Heart left ventricle (tissue), 16 donors: Measurements from ENCODE around the gene SCCPDH. TPM values are rescaled to one million over a fixed set of nuclear protein-coding genes. Genes with fewer than 3 reads are reported as not detected.

ENCODE experiments used
- ATAC-seq, 4 donors: fragments of 200-7000 bp; cut with Tn5 transposase; one replicate each; pipeline ENCODE4 v1.9.1; 2020 to 2022; ENCODE audit warnings: moderate library complexity in 4 of 4, mild to moderate bottlenecking in 3 of 4, moderate number of reproducible peaks in 1 of 4
- DNase-seq, 5 donors: peaks; one replicate each; pipeline ENCODE4 v3.0.0-alpha.2; 2020
- H3K27ac ChIP-seq, 12 donors: fragments of 200-600 bp; sonication (generic) in 4 of 12; one replicate each; pipeline versions ENCODE4 v1.5.0 to v1.8.0; 2016 to 2022; ENCODE audit warnings: mild to moderate bottlenecking in 2 of 12
- H3K27me3 ChIP-seq, 9 donors: fragments of 200-600 bp; sonication (generic) in 2 of 9; one replicate each; pipeline versions ENCODE4 v1.5.1 to v1.8.0; 2016 to 2022; ENCODE audit warnings: mild to moderate bottlenecking in 3 of 9
- H3K36me3 ChIP-seq, 9 donors: fragments of 200-600 bp; sonication (generic) in 2 of 9; one replicate each; pipeline versions ENCODE4 v1.5.0 to v1.8.0; 2018 to 2022; ENCODE audit warnings: mild to moderate bottlenecking in 2 of 9
- H3K4me1 ChIP-seq, 12 donors: fragments of 200-600 bp; sonication (generic) in 4 of 12; one replicate each; pipeline versions ENCODE4 v1.5.0 to v1.8.0; 2016 to 2022; ENCODE audit warnings: mild to moderate bottlenecking in 3 of 12
- H3K4me3 ChIP-seq, 12 donors: fragments of 200-600 bp; sonication (generic) in 4 of 12; one replicate each; pipeline versions ENCODE4 v1.5.0 to v1.8.0; 2017 to 2022; ENCODE audit warnings: mild to moderate bottlenecking in 9 of 12, moderate library complexity in 4 of 12
- H3K9me3 ChIP-seq, 12 donors: fragments of 200-600 bp; sonication (generic) in 4 of 12; one replicate each; pipeline versions ENCODE4 v1.5.0 to v1.8.0; 2016 to 2022; ENCODE audit warnings: mild to moderate bottlenecking in 1 of 12
- POLR2A ChIP-seq, 2 donors: fragments of 450-650 bp; IDR thresholded peaks; one replicate each; pipeline ENCODE4 v1.6.1; 2017; ENCODE audit warnings: antibody characterized with exemption in 2 of 2, mild to moderate bottlenecking in 2 of 2, moderate library complexity in 2 of 2
- whole genome bisulfite sequencing, 4 donors: extraction: QIAGEN DNeasy Blood & Tissue Kit in 2 of 4; methylation state at CpG; one replicate each; pipeline versions ENCODE4 v1.1.5 to v1.1.7; 2013 to 2018; 5-methylcytosine and 5-hydroxymethylcytosine counted together
- intact Hi-C, 10 donors: fragments of 100-400 bp; cut with DNase I; formaldehyde crosslinking; loops; one replicate each; pipeline versions ENCODE4 v1.11.1 to v1.14.2; 2022
- polyA plus RNA-seq, 2 donors: library from polyadenylated mRNA; stranded (reverse); fragments of 200-250 nt; gene quantifications; one replicate each; pipeline ENCODE4 v1.2.3, GENCODE V29; 2013
- total RNA-seq, 9 donors: library from RNA; depleted of rRNA in 2 of 9; stranded (reverse); fragments of >200 nt in 2 of 9; fragmentation: NEBNext Ultra II Directional in 3 of 9; extraction: Animal tissue kit (Norgen Biotek cat#: 25700) in 3 of 9; gene quantifications; one replicate each; pipeline versions ENCODE4 v1.1.0 to v1.2.4, GENCODE V29; 2016 to 2023
- TF ChIP-seq, protein P1 (sequence below), 12 donors: fragments of 200-600 bp; sonication (generic) in 4 of 12; IDR thresholded peaks; one replicate each; pipeline versions ENCODE4 v1.5.0 to v1.8.0; 2018 to 2022; ENCODE audit warnings: antibody characterized with exemption in 12 of 12, mild to moderate bottlenecking in 5 of 12
- donor health status: ischemic (EF 13 %, LVEDD 7.1; RV severe dilation, severe dysfunction).
- donor health status: healthy with polysubstance abuse.
- donor health status: DM: no; HTN: yes; CAD: no.
- donor health status: DM: no; HTN: no; CAD: no.
- donor health status: ischemic (EF 25% LVEDD 6.9; RV normal size, moderate dysfunction).
- donor health status: ischemic (EF 25% LVEDD 5.7; RV mildly dilated, moderate dysfunction).
- donor health status: healthy.
- donor health status: DM: yes; HTN: yes; CAD: no.
- donor health status: ischemic (EF 35%, LVEDD 5.7; RV mildly dilated, moderate dysfunction).
- donor health status: nonischemic (EF 11% LVEDD 7.7; RV severe dilation, severe dysfunction).
- donor health status: DM: yes; HTN: yes; CAD: no.
- donor health status: PGD.
- donor health status: ischemic (EF 29% LVEDD 5.4; RV normal size, mild dysfunction).
- donor health status: nonischemic (EF 23%, LVEDD 6.1; RV moderate dilation, normal function).

Gene SCCPDH
- total and polyA plus RNA-seq, 11 donors = 13.8 to 36.4 (median 31.0) TPM

DNA sequence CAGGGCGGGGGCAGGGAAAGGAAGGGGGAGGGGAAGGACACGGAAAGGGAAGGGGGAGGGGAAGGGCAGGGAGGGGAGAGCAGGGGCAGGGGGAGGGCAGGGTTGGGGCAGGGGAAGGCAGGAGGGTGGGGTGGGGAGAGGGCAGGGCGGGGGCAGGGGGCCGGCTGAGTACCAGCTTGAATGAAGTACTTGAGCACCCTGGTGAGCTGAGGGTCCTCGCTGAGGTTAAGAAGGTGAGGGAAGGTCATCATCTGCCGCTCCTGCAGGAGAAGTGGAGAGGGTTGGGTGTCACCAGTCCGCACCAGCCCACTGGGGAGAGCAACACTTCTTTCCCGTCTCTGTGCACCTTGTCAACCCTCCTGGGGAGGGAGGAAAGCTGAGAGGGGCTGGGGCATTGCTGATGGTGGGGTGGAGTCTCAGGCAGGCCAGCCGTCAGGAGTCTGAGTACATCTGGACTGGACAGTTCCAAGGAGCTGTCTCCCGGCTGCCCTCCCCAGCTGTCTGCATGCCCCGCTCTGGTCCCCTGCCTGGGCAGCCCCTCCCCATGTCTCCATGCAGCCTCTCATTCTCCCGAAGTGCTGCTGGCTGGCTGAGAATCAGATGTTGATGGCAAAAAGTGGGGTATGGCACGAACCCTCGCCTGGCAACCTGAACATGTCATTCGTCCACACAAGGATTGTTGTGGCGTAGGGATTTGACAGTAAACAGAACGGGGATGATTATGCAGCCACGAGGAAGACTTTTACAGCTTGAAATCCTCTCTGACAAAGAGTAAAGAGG lies 70.0 kb downstream of the SCCPDH start:
- H3K4me1 ChIP-seq = peaks cover 0 to 22% (median 6%) of the 10 kb centered on the region in 12 donors
- no peaks in the 10 kb centered on the region for H3K9me3 ChIP-seq
- DNase-seq = no peak
- H3K4me3 ChIP-seq = no peak overlapping the region
- WGBS, 4 donors = 39 to 42% (median 41%) methylated on average over 16 to 18 of the region's 18 CpGs
- H3K27ac ChIP-seq = peak overlapping the region in 3 of 12 donors; percentile 14 to 50 (median 29)
- peak in 3 of 4 donors; percentile 10 to 39 (median 29) for ATAC-seq
- peaks cover 0 to 25% (median 0%) of the 10 kb centered on the region in 9 donors for H3K27me3 ChIP-seq
- no peaks in the 10 kb centered on the region for H3K36me3 ChIP-seq
- intact Hi-C loops = no loop called here
- TF ChIP-seq, protein P1, sequence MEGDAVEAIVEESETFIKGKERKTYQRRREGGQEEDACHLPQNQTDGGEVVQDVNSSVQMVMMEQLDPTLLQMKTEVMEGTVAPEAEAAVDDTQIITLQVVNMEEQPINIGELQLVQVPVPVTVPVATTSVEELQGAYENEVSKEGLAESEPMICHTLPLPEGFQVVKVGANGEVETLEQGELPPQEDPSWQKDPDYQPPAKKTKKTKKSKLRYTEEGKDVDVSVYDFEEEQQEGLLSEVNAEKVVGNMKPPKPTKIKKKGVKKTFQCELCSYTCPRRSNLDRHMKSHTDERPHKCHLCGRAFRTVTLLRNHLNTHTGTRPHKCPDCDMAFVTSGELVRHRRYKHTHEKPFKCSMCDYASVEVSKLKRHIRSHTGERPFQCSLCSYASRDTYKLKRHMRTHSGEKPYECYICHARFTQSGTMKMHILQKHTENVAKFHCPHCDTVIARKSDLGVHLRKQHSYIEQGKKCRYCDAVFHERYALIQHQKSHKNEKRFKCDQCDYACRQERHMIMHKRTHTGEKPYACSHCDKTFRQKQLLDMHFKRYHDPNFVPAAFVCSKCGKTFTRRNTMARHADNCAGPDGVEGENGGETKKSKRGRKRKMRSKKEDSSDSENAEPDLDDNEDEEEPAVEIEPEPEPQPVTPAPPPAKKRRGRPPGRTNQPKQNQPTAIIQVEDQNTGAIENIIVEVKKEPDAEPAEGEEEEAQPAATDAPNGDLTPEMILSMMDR (IDR thresholded peaks at IDR 0.05) = no peak
- TF ChIP-seq POLR2A (IDR thresholded peaks at IDR 0.05) = no peak

DNA sequence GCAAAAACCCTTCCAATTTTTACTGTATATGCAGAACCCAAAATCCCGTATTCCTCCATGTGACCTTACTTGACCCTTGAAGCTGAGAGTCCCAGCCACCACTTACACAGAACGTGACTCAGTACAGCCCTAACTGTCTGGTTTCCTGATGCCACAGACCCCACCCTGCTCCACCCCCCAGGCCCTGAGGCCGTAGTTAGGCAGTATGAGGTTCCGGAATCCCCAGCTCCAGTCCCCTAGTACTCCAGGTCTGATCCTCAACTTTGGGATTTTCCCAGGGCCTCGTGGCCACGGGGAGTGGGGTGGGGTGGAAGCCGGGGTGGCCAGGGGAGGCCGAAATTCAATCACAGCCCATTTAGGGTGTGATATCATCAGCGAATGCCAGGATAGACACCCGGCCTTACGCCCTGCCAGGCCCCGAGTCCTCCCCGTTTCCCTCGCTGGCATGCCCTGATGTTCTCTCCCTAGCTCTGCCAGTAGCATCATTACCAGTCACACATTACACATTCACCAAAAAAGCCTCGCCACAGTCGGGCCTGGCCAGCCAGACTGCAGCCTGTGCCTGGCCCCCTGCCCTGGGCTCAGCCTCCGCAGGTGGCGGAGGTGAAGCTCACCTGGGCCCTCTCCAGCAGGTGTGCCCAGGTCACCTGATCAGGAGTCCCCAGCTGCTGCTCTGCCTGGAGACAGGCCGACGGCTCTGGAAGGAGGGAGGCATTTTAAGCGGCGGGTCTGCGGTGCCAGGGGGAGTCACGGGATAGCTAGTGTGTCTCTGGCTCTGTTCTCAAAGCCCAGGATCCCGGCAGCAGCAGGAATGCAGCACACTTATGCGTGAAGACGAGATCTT lies 70.8 kb downstream of the SCCPDH start:
- peaks cover 0 to 19% (median 0%) of the 10 kb centered on the region in 9 donors for H3K27me3 ChIP-seq
- no peak overlapping the region for H3K4me3 ChIP-seq
- ATAC-seq (peak in 3 of 4 donors; percentile 10 to 49 (median 24)), DNase-seq (peak in 1 of 5 donors; percentile 51)
- peak overlapping the region in 3 of 12 donors; percentile 14 to 50 (median 29) for H3K27ac ChIP-seq
- H3K36me3 ChIP-seq = no peaks in the 10 kb centered on the region
- 61 to 68% (median 64%) methylated on average over 25 to 27 of the region's 27 CpGs for WGBS, 4 donors
- TF ChIP-seq POLR2A (IDR thresholded peaks at IDR 0.05) = no peak
- TF ChIP-seq, protein P1 (IDR thresholded peaks at IDR 0.05) = no peak
- peaks cover 0 to 22% (median 5%) of the 10 kb centered on the region in 12 donors for H3K4me1 ChIP-seq
- intact Hi-C loops = no loop called here
- no peaks in the 10 kb centered on the region for H3K9me3 ChIP-seq

DNA sequence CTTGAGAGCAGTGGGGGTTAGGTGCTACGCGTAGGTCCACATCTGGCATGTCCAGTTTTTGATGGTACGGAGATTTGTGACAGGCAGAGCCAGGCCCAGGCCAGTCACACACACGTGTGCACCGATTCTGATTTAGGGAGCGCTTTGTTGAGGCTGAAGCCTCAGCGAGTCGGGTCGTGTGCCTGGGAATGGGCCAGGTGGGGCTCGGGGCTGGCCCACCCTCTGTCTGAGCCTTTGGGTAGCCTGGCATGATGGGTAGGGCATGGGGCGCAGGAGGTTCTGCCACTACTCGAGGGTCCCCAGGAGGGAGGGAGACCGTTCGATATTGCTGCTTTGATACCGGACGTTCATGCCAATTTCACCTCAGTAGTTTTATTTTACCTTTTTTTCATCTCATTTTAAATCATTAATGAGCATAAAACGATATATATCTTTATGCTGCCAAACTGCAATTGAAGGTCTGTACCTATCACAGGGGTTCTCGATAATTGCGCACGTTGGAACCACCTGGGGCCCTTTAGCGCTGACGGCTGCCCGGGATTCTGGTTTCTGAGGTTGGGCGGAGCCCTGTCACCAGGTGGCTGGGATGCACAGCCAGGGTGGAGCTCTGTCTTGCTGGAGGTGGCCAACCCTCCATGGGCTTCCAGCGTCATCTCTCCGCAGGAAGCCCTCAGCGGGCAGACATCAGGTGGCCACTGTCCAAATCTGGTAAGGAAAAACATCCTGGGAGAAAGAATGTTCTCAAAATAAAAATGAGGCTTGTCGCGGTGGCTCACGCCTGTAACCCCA lies 71.9 kb downstream of the SCCPDH start:
- peaks cover 0 to 9% (median 0%) of the 10 kb centered on the region in 9 donors for H3K27me3 ChIP-seq
- intact Hi-C loops = no loop called here
- H3K4me1 ChIP-seq = peaks cover 0 to 24% (median 6%) of the 10 kb centered on the region in 12 donors
- DNase-seq (no peak), ATAC-seq (no peak)
- H3K4me3 ChIP-seq = no peak overlapping the region
- WGBS, 4 donors = 91 to 93% (median 92%) methylated on average over 25 to 30 of the region's 30 CpGs
- peak overlapping the region in 3 of 12 donors; percentile 14 to 50 (median 29) for H3K27ac ChIP-seq
- H3K36me3 ChIP-seq = no peaks in the 10 kb centered on the region
- H3K9me3 ChIP-seq = no peaks in the 10 kb centered on the region
- no peak for TF ChIP-seq POLR2A (IDR thresholded peaks at IDR 0.05)
- TF ChIP-seq, protein P1 (IDR thresholded peaks at IDR 0.05) = no peak
